Effector memory CD8-positive, alpha-beta T cell (primary cell): ENCODE measurements around the gene UNC13B.
A peak's percentile ranks its signal among the peaks of the same experiment; 100 is the strongest.

ENCODE experiments used
- ATAC-seq: fragments of 150-1000 bp; cut with Tn5 transposase; replicated peaks from 2 replicates; pipeline ENCODE4 v1.10.0; 2021; ENCODE audit warnings: mild to moderate bottlenecking, moderate library complexity
- DNase-seq, 3 experiments: peaks; one replicate each; pipeline ENCODE4 v3.0.0; 2021
- H3K27ac Mint-ChIP-seq, 2 donors: one replicate each; pipeline ENCODE4 v1.8.0; 2022; ENCODE audit warnings: mild to moderate bottlenecking in 2 of 2, mixed read lengths in 2 of 2, moderate library complexity in 2 of 2
- H3K27me3 Mint-ChIP-seq, 2 donors: one replicate each; pipeline ENCODE4 v1.8.0; 2022; ENCODE audit warnings: mixed read lengths in 2 of 2
- H3K36me3 Mint-ChIP-seq: one replicate; pipeline ENCODE4 v1.8.0; 2022; ENCODE audit warnings: mild to moderate bottlenecking, moderate library complexity, mixed read lengths; ENCODE audit not compliant: insufficient read depth
- H3K4me1 Mint-ChIP-seq, 2 donors: one replicate each; pipeline ENCODE4 v1.8.0; 2022; ENCODE audit warnings: low read depth in 2 of 2, mixed read lengths in 2 of 2
- H3K4me3 Mint-ChIP-seq, 2 donors: one replicate each; pipeline ENCODE4 v1.8.0; 2022; ENCODE audit warnings: mild to moderate bottlenecking in 2 of 2, mixed read lengths in 2 of 2, moderate library complexity in 2 of 2
- H3K9me3 Mint-ChIP-seq, 2 donors: one replicate each; pipeline ENCODE4 v1.8.0; 2022; ENCODE audit warnings: mixed read lengths in 2 of 2
- total RNA-seq, 9 experiments: gene quantifications; one replicate each; lab custom pipeline; 2026; lab: John Stamatoyannopoulos, UW

The UNC13B gene
- 1.1 to 6.7 (median 2.5) reads per million in 9 experiments for total RNA-seq

- Mint-ChIP-seq H3K27ac (peak within 1 kb of the TSS; percentile 38 to 85), H3K4me3 (peak within 1 kb of the TSS; percentile 88 to 93), H3K4me1 (peaks cover 10 to 12% of the 10 kb centered on the region in 2 donors), H3K9me3 (no peaks in the 10 kb centered on the region), H3K36me3 (no peaks in the 10 kb centered on the region), H3K27me3 (no peaks in the 10 kb centered on the region)
- DNase-seq, result peak; percentile 33 to 49 (median 35)
- peak; percentile 77 for ATAC-seq
Measured at GRCh38 chr9:35161713-35162604, at the start of gene UNC13B. Gene UNC13B, plus strand, starts transcription at chr9:35162009. Its CDS starts 275 bp downstream, at chr9:35162284.

DNA sequence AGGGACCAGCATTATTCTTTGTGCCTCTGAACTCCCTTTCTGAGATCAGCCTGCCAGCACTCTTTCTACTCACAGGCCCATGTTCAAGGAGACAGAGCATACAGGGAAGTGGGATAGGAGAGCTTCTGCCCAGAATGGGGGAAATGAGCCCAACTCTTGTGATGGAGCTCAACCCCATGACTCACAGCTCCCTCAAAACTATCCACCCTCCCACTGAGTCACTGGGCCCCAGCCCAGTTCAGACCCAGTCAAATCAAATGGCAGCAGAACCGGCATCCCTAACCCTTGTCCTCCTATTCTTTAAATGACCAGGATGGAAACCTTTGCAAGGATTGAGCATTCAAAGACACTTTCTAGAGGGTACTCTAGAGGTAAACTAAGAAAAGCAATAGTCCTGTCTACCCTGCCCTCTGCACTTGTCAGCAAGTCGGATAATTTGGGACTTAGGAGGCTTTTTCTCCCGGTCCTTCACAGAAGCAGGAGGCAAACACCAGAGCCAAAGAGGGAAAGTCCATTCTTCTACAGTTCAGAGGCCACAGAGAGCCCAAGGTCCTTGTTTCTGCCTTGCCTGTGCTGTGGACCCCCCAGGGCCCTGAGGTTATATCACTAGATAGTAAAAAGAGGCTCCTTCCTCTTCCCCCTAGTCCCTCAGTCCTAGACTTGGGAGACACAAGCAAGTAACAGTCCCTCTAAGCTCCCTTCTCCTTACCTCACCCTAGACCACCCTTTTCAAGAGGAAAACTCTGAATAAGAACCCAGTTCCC is 49.4 kb upstream of the UNC13B start:
- no peak for ATAC-seq
- peak overlapping the region; percentile 77 to 82 for H3K4me3 Mint-ChIP-seq

GRCh38 chr9:35114113-35114839 is 47.5 kb upstream of the UNC13B start:
- Mint-ChIP-seq H3K27ac (peak overlapping the region; percentile 94 to 98), H3K27me3 (no peaks in the 10 kb centered on the region), H3K4me3 (peak overlapping the region; percentile 85 to 98), H3K4me1 (peaks cover 52 to 53% of the 10 kb centered on the region in 2 donors), H3K36me3 (peaks cover 29% of the 10 kb centered on the region), H3K9me3 (no peaks in the 10 kb centered on the region)
- ATAC-seq (peak; percentile 16), DNase-seq (peak; percentile 47 to 65 (median 65))

More for the DNA sequence above, 49.4 kb upstream of the UNC13B start:
- Mint-ChIP-seq H3K9me3 (no peaks in the 10 kb centered on the region), H3K4me1 (peaks cover 53 to 55% of the 10 kb centered on the region in 2 donors), H3K36me3 (peaks cover 41% of the 10 kb centered on the region), H3K27ac (peak overlapping the region; percentile 90 to 95), H3K27me3 (no peaks in the 10 kb centered on the region)
- DNase-seq, result no peak

- Mint-ChIP-seq H3K4me1 (peaks cover 48 to 53% of the 10 kb centered on the region in 2 donors), H3K27me3 (no peaks in the 10 kb centered on the region), H3K4me3 (peak overlapping the region; percentile 85 to 98), H3K36me3 (peaks cover 29% of the 10 kb centered on the region), H3K9me3 (no peaks in the 10 kb centered on the region), H3K27ac (peak overlapping the region; percentile 94 to 98)
- DNase-seq (peak; percentile 47 to 53 (median 48)), ATAC-seq (no peak)
Measured at GRCh38 chr9:35114840-35115628, 46.8 kb upstream of the UNC13B start.

DNA sequence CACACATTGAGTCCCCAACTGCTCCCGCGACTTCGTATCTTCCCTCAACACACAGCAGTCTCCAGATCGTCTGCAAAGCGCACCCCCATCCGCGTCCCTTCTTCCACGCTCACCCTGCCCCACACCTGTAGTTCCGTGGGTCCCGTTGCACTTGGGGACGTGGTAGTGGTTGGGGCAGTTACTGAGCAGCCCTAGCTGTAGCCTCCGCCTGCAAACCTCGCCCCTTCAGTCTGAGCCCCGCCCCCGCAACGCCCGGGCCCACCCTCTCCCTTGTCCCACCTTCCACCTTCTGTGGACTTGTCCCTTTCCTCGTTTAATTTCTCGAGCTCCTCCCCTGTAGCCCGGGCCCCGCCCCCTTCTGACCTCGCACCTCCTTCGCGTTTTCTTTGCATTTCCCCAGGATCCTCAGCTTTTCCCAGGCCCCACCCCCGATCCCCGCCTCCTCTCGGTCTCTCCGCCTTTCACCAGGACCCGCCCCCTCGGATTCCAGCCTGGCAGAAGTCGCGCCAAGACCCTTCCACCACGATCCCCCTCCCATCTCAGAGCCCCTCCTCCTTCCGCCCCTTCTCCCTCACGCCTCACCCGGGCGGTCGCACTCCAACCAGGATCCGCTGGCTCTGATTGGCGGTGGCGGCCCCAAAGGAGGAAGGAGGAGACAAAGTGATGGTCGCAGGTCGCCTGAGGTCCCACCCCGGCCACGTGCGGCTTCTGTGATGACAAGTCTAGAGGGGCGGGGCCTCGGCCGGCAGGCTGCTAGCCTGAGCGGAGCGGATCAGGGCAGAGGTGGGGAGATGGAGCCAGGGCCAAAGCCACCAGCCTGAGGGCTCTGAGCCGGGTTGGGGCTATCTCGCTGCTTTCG is 45.9 kb upstream of the UNC13B start, which contains the start of gene ATOSB:
Gene ATOSB (minus strand): TSS at position 183 of the 859 bp plus-strand sequence. CDS start 7,588 bp downstream, outside the sequence.
- Mint-ChIP-seq H3K36me3 (peaks cover 29% of the 10 kb centered on the region), H3K4me1 (peaks cover 40 to 50% of the 10 kb centered on the region in 2 donors)
- DNase-seq, result peak; percentile 91 to 95 (median 93)

DNA sequence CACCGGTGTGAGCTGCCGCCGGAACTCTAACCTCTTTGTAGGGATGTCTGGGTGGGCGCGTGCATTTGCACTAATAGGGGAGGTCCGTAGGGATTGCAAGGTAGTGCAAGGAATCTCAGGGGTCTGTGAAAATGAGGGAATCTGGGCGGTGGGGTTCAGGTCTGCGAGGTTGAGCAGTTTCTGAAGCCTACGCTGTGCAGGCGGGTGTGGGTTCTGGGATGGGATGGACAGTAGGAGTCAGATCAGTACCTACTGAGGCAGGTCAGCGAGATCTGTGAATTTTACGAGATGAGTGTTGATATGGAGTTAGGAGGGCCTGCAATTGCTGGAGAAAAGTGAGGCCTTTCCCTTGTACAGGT is 45.3 kb upstream of the UNC13B start:
- Mint-ChIP-seq H3K27me3 (peaks cover 0 to 9% of the 10 kb centered on the region in 2 donors), H3K4me1 (peaks cover 37 to 44% of the 10 kb centered on the region in 2 donors), H3K4me3 (peak overlapping the region; percentile 85 to 98), H3K27ac (peak overlapping the region; percentile 94 to 98), H3K9me3 (no peaks in the 10 kb centered on the region), H3K36me3 (peaks cover 29% of the 10 kb centered on the region)
- ATAC-seq, result no peak
- no peak for DNase-seq

More for the DNA sequence above, 45.9 kb upstream of the UNC13B start, which contains the start of gene ATOSB:
- Mint-ChIP-seq H3K27ac (peak within 1 kb of the TSS; percentile 94 to 98), H3K4me3 (peak within 1 kb of the TSS; percentile 85 to 98), H3K27me3 (peaks cover 0 to 3% of the 10 kb centered on the region in 2 donors), H3K9me3 (no peaks in the 10 kb centered on the region)
- ATAC-seq, result peak; percentile 66

- peaks cover 34 to 39% of the 10 kb centered on the region in 2 donors for H3K4me1 Mint-ChIP-seq
- ATAC-seq, result peak; percentile 62
- DNase-seq, result peak; percentile 88 to 93 (median 91)
- H3K27me3 Mint-ChIP-seq, result peaks cover 0 to 10% of the 10 kb centered on the region in 2 donors
- H3K4me3 Mint-ChIP-seq, result peak overlapping the region; percentile 85 to 98
- H3K27ac Mint-ChIP-seq, result peak overlapping the region; percentile 94 to 98
- no peaks in the 10 kb centered on the region for H3K9me3 Mint-ChIP-seq
- peaks cover 29% of the 10 kb centered on the region for H3K36me3 Mint-ChIP-seq
Measured at GRCh38 chr9:35116898-35117551, 44.8 kb upstream of the UNC13B start.

DNA sequence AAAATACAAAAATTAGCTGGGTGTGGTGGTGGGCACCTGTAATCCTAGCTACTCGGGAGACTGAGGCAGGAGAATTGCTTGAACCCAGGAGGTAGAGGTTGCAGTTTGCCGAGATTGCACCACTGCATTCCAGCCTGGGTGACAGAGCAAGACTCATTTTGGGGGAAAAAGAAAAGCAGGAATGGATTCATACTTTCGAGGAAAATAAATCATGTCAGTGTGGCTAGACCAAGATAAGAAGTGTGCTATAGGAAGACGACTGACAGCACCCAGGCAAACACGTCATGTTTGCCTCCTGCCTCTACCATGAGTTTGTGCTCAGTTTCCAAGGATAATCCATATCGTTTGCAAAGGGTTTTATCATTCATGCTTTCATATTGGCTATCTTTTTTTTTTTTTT is 26.9 kb upstream of the UNC13B start:
- DNase-seq (no peak), ATAC-seq (no peak)
- Mint-ChIP-seq H3K27me3 (peaks cover 0 to 22% of the 10 kb centered on the region in 2 donors), H3K4me1 (no peaks in the 10 kb centered on the region), H3K36me3 (no peaks in the 10 kb centered on the region), H3K27ac (no peak overlapping the region), H3K4me3 (no peak overlapping the region), H3K9me3 (no peaks in the 10 kb centered on the region)

DNA sequence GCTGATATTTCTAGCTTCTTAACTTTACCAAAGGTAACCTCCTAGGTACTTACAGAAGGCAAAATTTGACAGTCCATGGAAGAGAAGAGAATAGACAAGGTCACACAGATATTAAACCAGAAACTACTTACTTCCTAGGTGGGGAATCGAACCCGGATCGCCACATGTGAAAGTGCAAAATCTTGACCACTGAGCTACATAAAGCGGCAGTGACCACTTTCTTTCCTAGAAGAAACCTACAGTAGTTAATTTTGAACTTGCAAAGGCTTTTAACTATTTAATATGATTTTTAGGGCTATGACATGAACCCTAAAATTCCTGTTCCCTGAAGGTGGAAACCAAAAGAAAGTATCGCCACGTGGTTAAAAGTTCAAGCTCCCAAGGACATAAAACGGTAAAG is 25.8 kb upstream of the UNC13B start:
- H3K9me3 Mint-ChIP-seq, result peaks cover 0 to 5% of the 10 kb centered on the region in 2 donors
- no peak overlapping the region for H3K4me3 Mint-ChIP-seq
- ATAC-seq (no peak), DNase-seq (no peak)
- H3K36me3 Mint-ChIP-seq, result peaks cover 3% of the 10 kb centered on the region
- peaks cover 0 to 22% of the 10 kb centered on the region in 2 donors for H3K27me3 Mint-ChIP-seq
- no peaks in the 10 kb centered on the region for H3K4me1 Mint-ChIP-seq
- no peak overlapping the region for H3K27ac Mint-ChIP-seq

GRCh38 chr9:35136866-35137265 is 24.9 kb upstream of the UNC13B start:
- Mint-ChIP-seq H3K27ac (no peak overlapping the region), H3K4me1 (no peaks in the 10 kb centered on the region), H3K27me3 (peaks cover 0 to 22% of the 10 kb centered on the region in 2 donors), H3K36me3 (peaks cover 3% of the 10 kb centered on the region), H3K4me3 (no peak overlapping the region), H3K9me3 (peaks cover 0 to 7% of the 10 kb centered on the region in 2 donors)
- ATAC-seq (no peak), DNase-seq (no peak)

- no peak for DNase-seq
- H3K27me3 Mint-ChIP-seq, result peaks cover 0 to 14% of the 10 kb centered on the region in 2 donors
- no peaks in the 10 kb centered on the region for H3K4me1 Mint-ChIP-seq
- H3K36me3 Mint-ChIP-seq, result peaks cover 3% of the 10 kb centered on the region
- H3K4me3 Mint-ChIP-seq, result no peak overlapping the region
- ATAC-seq, result no peak
- H3K27ac Mint-ChIP-seq, result no peak overlapping the region
- H3K9me3 Mint-ChIP-seq, result peaks cover 0 to 7% of the 10 kb centered on the region in 2 donors
Measured at GRCh38 chr9:35140093-35140492, 21.7 kb upstream of the UNC13B start.
